Neural cell (in vitro differentiated cells): ENCODE results near the gene MTG1.
"Not testable (repeated sequence)": the region's sequence is repeated elsewhere in the genome, so short reads cannot be mapped to it uniquely, and the experiment has no call there.

Experiments used
- TF ChIP-seq, protein P1 (sequence below): fragments of 450-650 bp; IDR thresholded peaks from 2 replicates; pipeline ENCODE4 v1.5.1; 2014; ENCODE audit warnings: antibody characterized with exemption, mild to moderate bottlenecking, moderate library complexity; ENCODE audit not compliant: poor library complexity, severe bottlenecking
- TF ChIP-seq, protein P2 (sequence below): IDR thresholded peaks from 2 replicates; pipeline ENCODE4 v1.6.1; 2012; ENCODE audit warnings: borderline replicate concordance

DNA sequence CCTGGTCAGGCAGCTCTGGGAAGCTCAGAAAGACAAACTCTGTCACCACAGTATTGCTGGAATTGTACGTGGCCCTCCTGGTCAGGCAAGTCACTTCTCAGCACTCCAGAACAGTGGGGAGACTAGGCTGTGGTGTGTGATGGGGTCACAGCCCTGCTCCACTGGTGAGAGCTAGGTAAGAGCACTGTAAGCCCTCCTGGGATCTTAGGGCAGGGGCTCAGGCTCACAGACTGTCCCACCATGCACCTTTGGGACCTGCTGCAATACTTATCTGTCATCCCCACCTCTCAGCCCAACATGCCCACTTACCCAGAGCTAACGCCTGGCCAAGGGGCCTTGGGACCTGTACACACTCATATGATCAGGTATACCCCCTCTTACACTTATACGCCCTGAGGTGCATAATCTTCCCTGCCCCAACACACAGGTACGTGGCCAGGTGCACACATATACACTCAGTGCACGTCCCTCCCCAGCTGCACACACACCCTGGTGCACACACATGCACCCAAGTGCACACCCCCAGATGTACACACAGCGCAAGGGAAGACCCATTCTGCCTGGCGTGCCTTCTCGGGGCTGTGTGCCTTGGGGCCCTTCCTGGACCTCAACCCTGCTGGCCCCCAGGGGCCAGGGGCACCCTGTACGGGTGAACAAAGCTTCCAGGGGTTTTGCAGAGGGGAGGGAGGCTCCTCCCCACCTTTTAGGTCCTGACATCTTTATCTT is 38.1 kb downstream of the MTG1 start:
- TF ChIP-seq, protein P1, sequence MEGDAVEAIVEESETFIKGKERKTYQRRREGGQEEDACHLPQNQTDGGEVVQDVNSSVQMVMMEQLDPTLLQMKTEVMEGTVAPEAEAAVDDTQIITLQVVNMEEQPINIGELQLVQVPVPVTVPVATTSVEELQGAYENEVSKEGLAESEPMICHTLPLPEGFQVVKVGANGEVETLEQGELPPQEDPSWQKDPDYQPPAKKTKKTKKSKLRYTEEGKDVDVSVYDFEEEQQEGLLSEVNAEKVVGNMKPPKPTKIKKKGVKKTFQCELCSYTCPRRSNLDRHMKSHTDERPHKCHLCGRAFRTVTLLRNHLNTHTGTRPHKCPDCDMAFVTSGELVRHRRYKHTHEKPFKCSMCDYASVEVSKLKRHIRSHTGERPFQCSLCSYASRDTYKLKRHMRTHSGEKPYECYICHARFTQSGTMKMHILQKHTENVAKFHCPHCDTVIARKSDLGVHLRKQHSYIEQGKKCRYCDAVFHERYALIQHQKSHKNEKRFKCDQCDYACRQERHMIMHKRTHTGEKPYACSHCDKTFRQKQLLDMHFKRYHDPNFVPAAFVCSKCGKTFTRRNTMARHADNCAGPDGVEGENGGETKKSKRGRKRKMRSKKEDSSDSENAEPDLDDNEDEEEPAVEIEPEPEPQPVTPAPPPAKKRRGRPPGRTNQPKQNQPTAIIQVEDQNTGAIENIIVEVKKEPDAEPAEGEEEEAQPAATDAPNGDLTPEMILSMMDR = not testable (repeated sequence)
- TF ChIP-seq, protein P2, sequence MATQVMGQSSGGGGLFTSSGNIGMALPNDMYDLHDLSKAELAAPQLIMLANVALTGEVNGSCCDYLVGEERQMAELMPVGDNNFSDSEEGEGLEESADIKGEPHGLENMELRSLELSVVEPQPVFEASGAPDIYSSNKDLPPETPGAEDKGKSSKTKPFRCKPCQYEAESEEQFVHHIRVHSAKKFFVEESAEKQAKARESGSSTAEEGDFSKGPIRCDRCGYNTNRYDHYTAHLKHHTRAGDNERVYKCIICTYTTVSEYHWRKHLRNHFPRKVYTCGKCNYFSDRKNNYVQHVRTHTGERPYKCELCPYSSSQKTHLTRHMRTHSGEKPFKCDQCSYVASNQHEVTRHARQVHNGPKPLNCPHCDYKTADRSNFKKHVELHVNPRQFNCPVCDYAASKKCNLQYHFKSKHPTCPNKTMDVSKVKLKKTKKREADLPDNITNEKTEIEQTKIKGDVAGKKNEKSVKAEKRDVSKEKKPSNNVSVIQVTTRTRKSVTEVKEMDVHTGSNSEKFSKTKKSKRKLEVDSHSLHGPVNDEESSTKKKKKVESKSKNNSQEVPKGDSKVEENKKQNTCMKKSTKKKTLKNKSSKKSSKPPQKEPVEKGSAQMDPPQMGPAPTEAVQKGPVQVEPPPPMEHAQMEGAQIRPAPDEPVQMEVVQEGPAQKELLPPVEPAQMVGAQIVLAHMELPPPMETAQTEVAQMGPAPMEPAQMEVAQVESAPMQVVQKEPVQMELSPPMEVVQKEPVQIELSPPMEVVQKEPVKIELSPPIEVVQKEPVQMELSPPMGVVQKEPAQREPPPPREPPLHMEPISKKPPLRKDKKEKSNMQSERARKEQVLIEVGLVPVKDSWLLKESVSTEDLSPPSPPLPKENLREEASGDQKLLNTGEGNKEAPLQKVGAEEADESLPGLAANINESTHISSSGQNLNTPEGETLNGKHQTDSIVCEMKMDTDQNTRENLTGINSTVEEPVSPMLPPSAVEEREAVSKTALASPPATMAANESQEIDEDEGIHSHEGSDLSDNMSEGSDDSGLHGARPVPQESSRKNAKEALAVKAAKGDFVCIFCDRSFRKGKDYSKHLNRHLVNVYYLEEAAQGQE = not testable (repeated sequence)
